Measurements from ENCODE around the gene SNX1. TPM values are rescaled to one million over a fixed set of nuclear protein-coding genes. Genes with fewer than 3 reads are reported as not detected.

Gene SNX1
- total and polyA plus RNA-seq, 2 of the 13 experiments (the other 11 are each of a cell fraction or from before 2014, with no cell fraction given), result 29.3 to 60.1 TPM

DNA sequence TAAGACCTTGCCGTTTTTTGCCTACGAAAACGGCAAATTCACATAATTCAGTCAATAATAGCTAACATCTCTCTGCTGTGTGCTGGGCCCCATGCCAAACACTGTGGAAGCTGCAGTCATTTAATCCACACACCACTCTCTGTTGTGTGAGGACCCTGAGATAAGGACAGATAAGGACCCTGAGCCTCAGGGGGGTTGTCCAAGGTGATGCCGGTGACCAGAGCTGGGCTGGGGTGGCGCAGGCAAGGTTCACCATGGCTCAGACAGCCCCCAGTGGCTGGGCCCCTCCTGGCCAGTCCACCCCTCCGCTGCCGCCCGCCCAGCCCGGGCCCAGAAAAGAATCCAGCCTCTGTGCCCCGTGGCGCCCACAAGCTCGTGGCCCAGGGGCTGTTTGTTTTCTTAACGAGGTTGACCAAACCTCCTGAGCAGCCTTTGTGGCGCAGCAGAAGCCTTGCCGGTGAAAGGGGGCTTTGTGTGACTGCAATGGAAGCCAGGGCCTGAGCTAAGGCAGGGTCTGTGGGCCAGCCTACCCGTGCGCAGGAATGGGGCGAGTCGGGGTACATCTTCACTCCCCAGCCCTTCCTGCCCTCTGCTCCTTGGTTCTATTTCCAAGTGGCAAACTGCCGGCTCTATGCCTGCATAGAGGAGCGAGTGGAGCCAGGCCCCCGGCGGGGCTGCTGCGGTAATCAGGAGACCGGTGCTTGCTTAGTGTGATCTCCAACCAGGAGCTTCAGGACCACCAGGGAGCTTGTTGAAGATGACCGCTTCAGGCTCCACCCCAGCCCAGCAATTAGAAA, 51.3 kb downstream of the SNX1 start (continued):
- TF ChIP-seq RBFOX2 (IDR thresholded peaks at IDR 0.05; ENCODE audit: low read depth, low read length), result no peak
- TF ChIP-seq, protein P1, sequence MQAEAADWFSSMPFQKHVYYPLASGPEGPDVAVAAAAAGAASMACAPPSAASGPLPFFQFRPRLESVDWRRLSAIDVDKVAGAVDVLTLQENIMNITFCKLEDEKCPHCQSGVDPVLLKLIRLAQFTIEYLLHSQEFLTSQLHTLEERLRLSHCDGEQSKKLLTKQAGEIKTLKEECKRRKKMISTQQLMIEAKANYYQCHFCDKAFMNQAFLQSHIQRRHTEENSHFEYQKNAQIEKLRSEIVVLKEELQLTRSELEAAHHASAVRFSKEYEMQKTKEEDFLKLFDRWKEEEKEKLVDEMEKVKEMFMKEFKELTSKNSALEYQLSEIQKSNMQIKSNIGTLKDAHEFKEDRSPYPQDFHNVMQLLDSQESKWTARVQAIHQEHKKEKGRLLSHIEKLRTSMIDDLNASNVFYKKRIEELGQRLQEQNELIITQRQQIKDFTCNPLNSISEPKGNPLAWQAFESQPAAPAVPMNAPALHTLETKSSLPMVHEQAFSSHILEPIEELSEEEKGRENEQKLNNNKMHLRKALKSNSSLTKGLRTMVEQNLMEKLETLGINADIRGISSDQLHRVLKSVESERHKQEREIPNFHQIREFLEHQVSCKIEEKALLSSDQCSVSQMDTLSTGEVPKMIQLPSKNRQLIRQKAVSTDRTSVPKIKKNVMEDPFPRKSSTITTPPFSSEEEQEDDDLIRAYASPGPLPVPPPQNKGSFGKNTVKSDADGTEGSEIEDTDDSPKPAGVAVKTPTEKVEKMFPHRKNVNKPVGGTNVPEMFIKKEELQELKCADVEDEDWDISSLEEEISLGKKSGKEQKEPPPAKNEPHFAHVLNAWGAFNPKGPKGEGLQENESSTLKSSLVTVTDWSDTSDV (CRISPR knock-in tag; IDR thresholded peaks at IDR 0.05), result no peak
- no peak for TF ChIP-seq NCOR1 (IDR thresholded peaks at IDR 0.05; ENCODE audit: borderline replicate concordance, low read length)
- no peak for TF ChIP-seq SIX4 (CRISPR knock-in tag; IDR thresholded peaks at IDR 0.05)
- TF ChIP-seq NR2C2 (CRISPR knock-in tag; IDR thresholded peaks at IDR 0.05; ENCODE audit: borderline replicate concordance), result peak; percentile 36; the same call in 1 of the 2 replicates
- no peak for TF ChIP-seq NR1H2 (CRISPR knock-in tag; IDR thresholded peaks at IDR 0.05; ENCODE audit: borderline replicate concordance, low read depth)
- no peak for TF ChIP-seq ZNF317 (CRISPR knock-in tag; IDR thresholded peaks at IDR 0.05)
- no peak for TF ChIP-seq RFX3 (CRISPR knock-in tag; IDR thresholded peaks at IDR 0.05)
- no peak for TF ChIP-seq RCOR2 (CRISPR knock-in tag; IDR thresholded peaks at IDR 0.05)
- TF ChIP-seq ZNF383 (CRISPR knock-in tag; IDR thresholded peaks at IDR 0.05; ENCODE audit: borderline replicate concordance), result no peak
- peak; percentile 67 for TF ChIP-seq SAP130 (CRISPR knock-in tag; IDR thresholded peaks at IDR 0.05; ENCODE audit: low read depth)
- TF ChIP-seq, protein P2, sequence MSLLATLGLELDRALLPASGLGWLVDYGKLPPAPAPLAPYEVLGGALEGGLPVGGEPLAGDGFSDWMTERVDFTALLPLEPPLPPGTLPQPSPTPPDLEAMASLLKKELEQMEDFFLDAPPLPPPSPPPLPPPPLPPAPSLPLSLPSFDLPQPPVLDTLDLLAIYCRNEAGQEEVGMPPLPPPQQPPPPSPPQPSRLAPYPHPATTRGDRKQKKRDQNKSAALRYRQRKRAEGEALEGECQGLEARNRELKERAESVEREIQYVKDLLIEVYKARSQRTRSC (CRISPR knock-in tag; IDR thresholded peaks at IDR 0.05; ENCODE audit: low read depth), result no peak
- TF ChIP-seq ZNF720 (CRISPR knock-in tag; IDR thresholded peaks at IDR 0.05), result no peak
- TF ChIP-seq ZFP62 (CRISPR knock-in tag; IDR thresholded peaks at IDR 0.05), result no peak
- no peak for TF ChIP-seq NONO (IDR thresholded peaks at IDR 0.05)
- TF ChIP-seq NONO (CRISPR knock-in tag; conservative IDR thresholded peaks at IDR 0.05), result no peak
- TF ChIP-seq XBP1 (CRISPR knock-in tag; IDR thresholded peaks at IDR 0.05), result no peak
- no peak for TF ChIP-seq ARID2 (CRISPR knock-in tag; IDR thresholded peaks at IDR 0.05; ENCODE audit: borderline replicate concordance)
- TF ChIP-seq ZBTB20 (CRISPR knock-in tag; IDR thresholded peaks at IDR 0.05; ENCODE audit: borderline replicate concordance, low read depth), result no peak
- TF ChIP-seq MAZ (IDR thresholded peaks at IDR 0.05; ENCODE audit: borderline replicate concordance, low read depth, low read length), result no peak
- peak; percentile 37; the same call in 1 of the 2 replicates for TF ChIP-seq MAZ (CRISPR knock-in tag; IDR thresholded peaks at IDR 0.05; ENCODE audit: low read depth)
- peak; percentile 96 for TF ChIP-seq ZBTB7B (CRISPR knock-in tag; IDR thresholded peaks at IDR 0.05)
- peak; percentile 83 for TF ChIP-seq RBM22 (optimal IDR thresholded peaks at IDR 0.05; ENCODE audit: low read length)
- TF ChIP-seq SP5 (CRISPR knock-in tag; IDR thresholded peaks at IDR 0.05; ENCODE audit: borderline replicate concordance, low read depth), result peak; percentile 21; the same call in 1 of the 2 replicates
- TF ChIP-seq, protein P3, sequence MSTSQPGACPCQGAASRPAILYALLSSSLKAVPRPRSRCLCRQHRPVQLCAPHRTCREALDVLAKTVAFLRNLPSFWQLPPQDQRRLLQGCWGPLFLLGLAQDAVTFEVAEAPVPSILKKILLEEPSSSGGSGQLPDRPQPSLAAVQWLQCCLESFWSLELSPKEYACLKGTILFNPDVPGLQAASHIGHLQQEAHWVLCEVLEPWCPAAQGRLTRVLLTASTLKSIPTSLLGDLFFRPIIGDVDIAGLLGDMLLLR (CRISPR knock-in tag; IDR thresholded peaks at IDR 0.05), result 0 out of 2 replicates have a peak, but pooled peaks have one; percentile 36
- no peak for TF ChIP-seq ZNF792 (CRISPR knock-in tag; IDR thresholded peaks at IDR 0.05)
- no peak for TF ChIP-seq SRSF1 (optimal IDR thresholded peaks at IDR 0.05; ENCODE audit: low read depth, low read length)

Data from HepG2 (cell line).